Astrocyte (in vitro differentiated cells and primary cell): ENCODE measurements around the gene RBM24.

ENCODE experiments used
- CTCF ChIP-seq: IDR thresholded peaks from 2 replicates; pipeline ENCODE4 v1.5.1; 2011; ENCODE audit warnings: low read depth, mild to moderate bottlenecking, inconsistent platforms, low read length, moderate library complexity; ENCODE audit not compliant: insufficient read depth
- EZH2 ChIP-seq: IDR thresholded peaks from 2 replicates; pipeline ENCODE4 v1.6.1; 2012; ENCODE audit warnings: mild to moderate bottlenecking, low read length, inconsistent platforms; ENCODE audit not compliant: insufficient read depth

GRCh38 chr6:17258749-17259148 is 22.4 kb upstream of the RBM24 start:
- TF ChIP-seq CTCF (no peak), EZH2 (no peak)
